Measurements from ENCODE around the gene GRAMD4.

Gene GRAMD4

GRCh38 chr22:46654426-46654825 is 34.2 kb downstream of the GRAMD4 start:
- DNase-seq (ENCODE audit: low read depth) = no peak
- H3K4me3 ChIP-seq (replicated peaks; ENCODE audit: low read depth, low read length) = no peak overlapping the region
- no peak for TF ChIP-seq CTCF (IDR thresholded peaks at IDR 0.05; ENCODE audit: low read length, missing control alignments)

- DNase-seq (ENCODE audit: low read depth) = no peak
- no peak for TF ChIP-seq CTCF (IDR thresholded peaks at IDR 0.05; ENCODE audit: low read length, missing control alignments)
- H3K4me3 ChIP-seq (replicated peaks; ENCODE audit: low read depth, low read length) = no peak overlapping the region
These were observed 34.9 kb downstream of the GRAMD4 start for GRCh38 chr22:46654927-46655595.

GRCh38 chr22:46655861-46656608 is 35.8 kb downstream of the GRAMD4 start:
- TF ChIP-seq CTCF (IDR thresholded peaks at IDR 0.05; ENCODE audit: low read length, missing control alignments) = no peak
- H3K4me3 ChIP-seq (replicated peaks; ENCODE audit: low read depth, low read length) = no peak overlapping the region
- no peak for DNase-seq (ENCODE audit: low read depth)

GRCh38 chr22:46656856-46657654 is 36.9 kb downstream of the GRAMD4 start:
- no peak for DNase-seq (ENCODE audit: low read depth)
- no peak overlapping the region for H3K4me3 ChIP-seq (replicated peaks; ENCODE audit: low read depth, low read length)
- no peak for TF ChIP-seq CTCF (IDR thresholded peaks at IDR 0.05; ENCODE audit: low read length, missing control alignments)

- no peak for DNase-seq (ENCODE audit: low read depth)
- no peak overlapping the region for H3K4me3 ChIP-seq (replicated peaks; ENCODE audit: low read depth, low read length)
These were observed 37.4 kb downstream of the GRAMD4 start for GRCh38 chr22:46657655-46657953.

More at GRCh38 chr22:46657655-46657953, 37.4 kb downstream of the GRAMD4 start:
- TF ChIP-seq CTCF (IDR thresholded peaks at IDR 0.05; ENCODE audit: low read length, missing control alignments) = no peak
